ENCODE results near the gene SLC24A4.

SLC24A4 gene

GRCh38 chr14:92294506-92294905, 28.5 kb upstream of the SLC24A4 start:
- no peak overlapping the region for H3K4me3 ChIP-seq (ENCODE audit: low read length)
- no peaks in the 10 kb centered on the region for H3K9me3 ChIP-seq (ENCODE audit: control insufficient read depth, low read length)

GRCh38 chr14:92297818-92298595, 25.0 kb upstream of the SLC24A4 start:
- Histone ChIP-seq H3K9ac (ENCODE audit: low read length) (no peak overlapping the region), H3K4me3 (ENCODE audit: low read length) (no peak overlapping the region), H3K4me1 (ENCODE audit: control insufficient read depth, insufficient read depth, low read length) (peaks cover 6% of the 10 kb centered on the region), H3K27me3 (replicated peaks; ENCODE audit: control insufficient read depth, insufficient read depth, low read length) (peaks cover 71% of the 10 kb centered on the region), H3K9me3 (ENCODE audit: control insufficient read depth, low read length) (no peaks in the 10 kb centered on the region), H3K36me3 (ENCODE audit: control insufficient read depth, insufficient read depth, low read length, severe bottlenecking) (no peaks in the 10 kb centered on the region)
- no peak for DNase-seq (ENCODE audit: low read depth)

More at GRCh38 chr14:92294506-92294905, 28.5 kb upstream of the SLC24A4 start:
- Histone ChIP-seq H3K4me1 (ENCODE audit: control insufficient read depth, insufficient read depth, low read length) (peaks cover 6% of the 10 kb centered on the region), H3K9ac (ENCODE audit: low read length) (no peak overlapping the region), H3K36me3 (ENCODE audit: control insufficient read depth, insufficient read depth, low read length, severe bottlenecking) (no peaks in the 10 kb centered on the region), H3K27me3 (replicated peaks; ENCODE audit: control insufficient read depth, insufficient read depth, low read length) (peaks cover 64% of the 10 kb centered on the region)
- no peak for DNase-seq (ENCODE audit: low read depth)

GRCh38 chr14:92302481-92302880, 20.5 kb upstream of the SLC24A4 start:
- H3K36me3 ChIP-seq (ENCODE audit: control insufficient read depth, insufficient read depth, low read length, severe bottlenecking) = no peaks in the 10 kb centered on the region
- no peak overlapping the region for H3K9ac ChIP-seq (ENCODE audit: low read length)
- H3K9me3 ChIP-seq (ENCODE audit: control insufficient read depth, low read length) = no peaks in the 10 kb centered on the region
- H3K4me1 ChIP-seq (ENCODE audit: control insufficient read depth, insufficient read depth, low read length) = no peaks in the 10 kb centered on the region
- no peak for DNase-seq (ENCODE audit: low read depth)
- H3K27me3 ChIP-seq (replicated peaks; ENCODE audit: control insufficient read depth, insufficient read depth, low read length) = peaks cover 50% of the 10 kb centered on the region
- no peak overlapping the region for H3K4me3 ChIP-seq (ENCODE audit: low read length)

- peaks cover 8% of the 10 kb centered on the region for H3K27me3 ChIP-seq (replicated peaks; ENCODE audit: control insufficient read depth, insufficient read depth, low read length)
- DNase-seq (ENCODE audit: low read depth) = no peak
- H3K9me3 ChIP-seq (ENCODE audit: control insufficient read depth, low read length) = no peaks in the 10 kb centered on the region
- no peaks in the 10 kb centered on the region for H3K36me3 ChIP-seq (ENCODE audit: control insufficient read depth, insufficient read depth, low read length, severe bottlenecking)
- H3K4me1 ChIP-seq (ENCODE audit: control insufficient read depth, insufficient read depth, low read length) = peaks cover 6% of the 10 kb centered on the region
- no peak overlapping the region for H3K4me3 ChIP-seq (ENCODE audit: low read length)
- H3K9ac ChIP-seq (ENCODE audit: low read length) = no peak overlapping the region
Measured at GRCh38 chr14:92308716-92309115, 14.2 kb upstream of the SLC24A4 start.

- H3K9me3 ChIP-seq (ENCODE audit: control insufficient read depth, low read length) = no peaks in the 10 kb centered on the region
- no peaks in the 10 kb centered on the region for H3K36me3 ChIP-seq (ENCODE audit: control insufficient read depth, insufficient read depth, low read length, severe bottlenecking)
- peaks cover 8% of the 10 kb centered on the region for H3K27me3 ChIP-seq (replicated peaks; ENCODE audit: control insufficient read depth, insufficient read depth, low read length)
- H3K4me3 ChIP-seq (ENCODE audit: low read length) = no peak overlapping the region
- H3K9ac ChIP-seq (ENCODE audit: low read length) = no peak overlapping the region
- peaks cover 18% of the 10 kb centered on the region for H3K4me1 ChIP-seq (ENCODE audit: control insufficient read depth, insufficient read depth, low read length)
- DNase-seq (ENCODE audit: low read depth) = no peak
Measured at GRCh38 chr14:92309968-92310530, 12.9 kb upstream of the SLC24A4 start.

- Histone ChIP-seq H3K9ac (ENCODE audit: low read length) (no peak overlapping the region), H3K4me3 (ENCODE audit: low read length) (no peak overlapping the region)
Measured at GRCh38 chr14:92310776-92311375, 12.1 kb upstream of the SLC24A4 start.

GRCh38 chr14:92314182-92314581, 8.8 kb upstream of the SLC24A4 start:
- H3K9me3 ChIP-seq (ENCODE audit: control insufficient read depth, low read length) = no peaks in the 10 kb centered on the region
- no peak overlapping the region for H3K4me3 ChIP-seq (ENCODE audit: low read length)
- peaks cover 8% of the 10 kb centered on the region for H3K27me3 ChIP-seq (replicated peaks; ENCODE audit: control insufficient read depth, insufficient read depth, low read length)
- H3K36me3 ChIP-seq (ENCODE audit: control insufficient read depth, insufficient read depth, low read length, severe bottlenecking) = no peaks in the 10 kb centered on the region
- peaks cover 24% of the 10 kb centered on the region for H3K4me1 ChIP-seq (ENCODE audit: control insufficient read depth, insufficient read depth, low read length)
- no peak overlapping the region for H3K9ac ChIP-seq (ENCODE audit: low read length)
- peak; percentile 7 for DNase-seq (ENCODE audit: low read depth)

More at GRCh38 chr14:92310776-92311375, 12.1 kb upstream of the SLC24A4 start:
- Histone ChIP-seq H3K9me3 (ENCODE audit: control insufficient read depth, low read length) (no peaks in the 10 kb centered on the region), H3K4me1 (ENCODE audit: control insufficient read depth, insufficient read depth, low read length) (peaks cover 18% of the 10 kb centered on the region), H3K27me3 (replicated peaks; ENCODE audit: control insufficient read depth, insufficient read depth, low read length) (peaks cover 8% of the 10 kb centered on the region), H3K36me3 (ENCODE audit: control insufficient read depth, insufficient read depth, low read length, severe bottlenecking) (no peaks in the 10 kb centered on the region)
- DNase-seq (ENCODE audit: low read depth) = no peak

GRCh38 chr14:92315050-92315805, 7.7 kb upstream of the SLC24A4 start:
- H3K9ac ChIP-seq (ENCODE audit: low read length) = no peak overlapping the region
- no peak overlapping the region for H3K4me3 ChIP-seq (ENCODE audit: low read length)
- H3K36me3 ChIP-seq (ENCODE audit: control insufficient read depth, insufficient read depth, low read length, severe bottlenecking) = no peaks in the 10 kb centered on the region
- no peaks in the 10 kb centered on the region for H3K9me3 ChIP-seq (ENCODE audit: control insufficient read depth, low read length)
- DNase-seq (ENCODE audit: low read depth) = no peak
- H3K4me1 ChIP-seq (ENCODE audit: control insufficient read depth, insufficient read depth, low read length) = peaks cover 24% of the 10 kb centered on the region
- peaks cover 8% of the 10 kb centered on the region for H3K27me3 ChIP-seq (replicated peaks; ENCODE audit: control insufficient read depth, insufficient read depth, low read length)

- H3K9ac ChIP-seq (ENCODE audit: low read length) = no peak overlapping the region
- DNase-seq (ENCODE audit: low read depth) = no peak
- H3K27me3 ChIP-seq (replicated peaks; ENCODE audit: control insufficient read depth, insufficient read depth, low read length) = peaks cover 2% of the 10 kb centered on the region
- H3K9me3 ChIP-seq (ENCODE audit: control insufficient read depth, low read length) = no peaks in the 10 kb centered on the region
- H3K4me1 ChIP-seq (ENCODE audit: control insufficient read depth, insufficient read depth, low read length) = peaks cover 24% of the 10 kb centered on the region
- H3K36me3 ChIP-seq (ENCODE audit: control insufficient read depth, insufficient read depth, low read length, severe bottlenecking) = no peaks in the 10 kb centered on the region
- H3K4me3 ChIP-seq (ENCODE audit: low read length) = no peak overlapping the region
Measured at GRCh38 chr14:92316176-92316575, 6.8 kb upstream of the SLC24A4 start.

- no peak for DNase-seq (ENCODE audit: low read depth)
- peaks cover 24% of the 10 kb centered on the region for H3K4me1 ChIP-seq (ENCODE audit: control insufficient read depth, insufficient read depth, low read length)
- no peak overlapping the region for H3K9ac ChIP-seq (ENCODE audit: low read length)
- no peaks in the 10 kb centered on the region for H3K36me3 ChIP-seq (ENCODE audit: control insufficient read depth, insufficient read depth, low read length, severe bottlenecking)
- H3K27me3 ChIP-seq (replicated peaks; ENCODE audit: control insufficient read depth, insufficient read depth, low read length) = peaks cover 2% of the 10 kb centered on the region
- H3K4me3 ChIP-seq (ENCODE audit: low read length) = no peak overlapping the region
- no peaks in the 10 kb centered on the region for H3K9me3 ChIP-seq (ENCODE audit: control insufficient read depth, low read length)
Measured at GRCh38 chr14:92316937-92317336, 6.0 kb upstream of the SLC24A4 start.

GRCh38 chr14:92317511-92317910, 5.5 kb upstream of the SLC24A4 start:
- Histone ChIP-seq H3K4me3 (ENCODE audit: low read length) (no peak overlapping the region), H3K9me3 (ENCODE audit: control insufficient read depth, low read length) (no peaks in the 10 kb centered on the region), H3K4me1 (ENCODE audit: control insufficient read depth, insufficient read depth, low read length) (peaks cover 24% of the 10 kb centered on the region), H3K9ac (ENCODE audit: low read length) (no peak overlapping the region), H3K36me3 (ENCODE audit: control insufficient read depth, insufficient read depth, low read length, severe bottlenecking) (no peaks in the 10 kb centered on the region), H3K27me3 (replicated peaks; ENCODE audit: control insufficient read depth, insufficient read depth, low read length) (peaks cover 2% of the 10 kb centered on the region)
- DNase-seq (ENCODE audit: low read depth) = no peak

Data from adipocyte (in vitro differentiated cells).